BJ (cell line): ENCODE measurements around the gene ZNF322. TPM values are rescaled to one million over a fixed set of nuclear protein-coding genes. Genes with fewer than 3 reads are reported as not detected.

Experiments used
- CTCF ChIA-PET: fragments of 350-600 bp; formaldehyde crosslinking; extraction: SDS; loops from one replicate; lab custom pipeline; 2021; ENCODE audit warnings: antibody characterized with exemption, inconsistent platforms; lab: Yijun Ruan, JAX
- POLR2A ChIA-PET: fragments of 300-600 bp; sonication (Branson Sonifier 250); formaldehyde crosslinking; extraction: SDS; loops from one replicate; lab custom pipeline; 2021; ENCODE audit warnings: antibody characterized with exemption; lab: Charles Lee
- DNase-seq: peaks from one replicate; pipeline ENCODE4 v3.0.0-alpha.2; 2011; ENCODE audit warnings: low read depth
- H3K27me3 ChIP-seq: 2 replicates; pipeline ENCODE4 v1.6.0; 2011; ENCODE audit warnings: low read length; ENCODE audit not compliant: control insufficient read depth, insufficient read depth
- H3K36me3 ChIP-seq: 2 replicates; pipeline ENCODE4 v1.5.1; 2011; ENCODE audit warnings: low read length; ENCODE audit not compliant: control insufficient read depth, insufficient read depth
- H3K4me3 ChIP-seq: 2 replicates; pipeline ENCODE4 v1.5.1; 2011; ENCODE audit warnings: low read depth, mild to moderate bottlenecking, control low read depth, low read length
- CTCF ChIP-seq: IDR thresholded peaks from 2 replicates; pipeline ENCODE4 v1.5.1; 2011; ENCODE audit warnings: low read depth, mild to moderate bottlenecking, control low read depth, inconsistent platforms, low read length, moderate library complexity; ENCODE audit not compliant: insufficient read depth
- polyA plus RNA-seq: library from polyadenylated mRNA; depleted of rRNA; stranded (reverse); fragments of >200 nt; gene quantifications from 2 replicates; pipeline ENCODE4 v1.2.3, GENCODE V29; 2011

ZNF322 gene
- polyA plus RNA-seq, 1 experiment: 13.5 TPM

DNA sequence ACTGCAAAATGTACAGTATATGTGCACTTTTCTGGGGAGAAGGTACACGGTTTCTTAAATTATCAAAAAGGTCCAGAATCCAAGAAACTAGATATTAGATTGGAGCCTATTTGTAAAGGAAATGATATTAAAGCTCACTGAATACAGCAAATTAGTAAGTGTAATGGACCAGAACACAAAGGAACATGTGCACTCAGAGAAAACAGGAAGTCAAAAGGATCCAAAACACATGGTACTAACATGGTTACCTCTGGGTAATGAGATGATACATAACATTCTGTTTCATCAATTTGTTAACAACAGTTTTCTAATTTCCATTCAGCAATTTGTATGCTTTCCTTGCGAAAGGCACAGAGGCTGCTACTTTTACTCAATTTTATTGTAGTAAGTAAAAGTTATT is 18.7 kb downstream of the ZNF322 start:
- no peaks in the 10 kb centered on the region for H3K27me3 ChIP-seq
- no peak for TF ChIP-seq CTCF
- ChIA-PET POLR2A (no interaction called here), CTCF (no interaction called here)
- H3K4me3 ChIP-seq: no peak overlapping the region
- H3K36me3 ChIP-seq: peaks cover 12% of the 10 kb centered on the region
- no peak for DNase-seq

GRCh38 chr6:26629359-26629758 is 30.2 kb downstream of the ZNF322 start:
- H3K36me3 ChIP-seq: 0 out of 2 replicates have a peak, but pooled peaks cover 2% of the 10 kb centered on the region
- DNase-seq: no peak
- ChIA-PET POLR2A (no interaction called here), CTCF (no interaction called here)
- no peak for TF ChIP-seq CTCF
- no peak overlapping the region for H3K4me3 ChIP-seq
- no peaks in the 10 kb centered on the region for H3K27me3 ChIP-seq

GRCh38 chr6:26627843-26628242 is 31.7 kb downstream of the ZNF322 start:
- DNase-seq: no peak
- ChIA-PET CTCF (no interaction called here), POLR2A (no interaction called here)
- no peak for TF ChIP-seq CTCF
- no peak overlapping the region for H3K4me3 ChIP-seq
- no peaks in the 10 kb centered on the region for H3K36me3 ChIP-seq
- H3K27me3 ChIP-seq: no peaks in the 10 kb centered on the region

- ChIA-PET CTCF (interaction anchor here (1.2 kb wide), 1 partner anchor 24 kb away, joined by 3 read pairs; no protein-coding TSS in a partner anchor), POLR2A (no interaction called here)
- no peak for TF ChIP-seq CTCF
These were observed 35.0 kb downstream of the ZNF322 start for GRCh38 chr6:26624557-26624956.

GRCh38 chr6:26623339-26623859 is 36.1 kb downstream of the ZNF322 start:
- CTCF ChIA-PET: no interaction called here
- no peak for DNase-seq
- no peak for TF ChIP-seq CTCF
- no peak overlapping the region for H3K4me3 ChIP-seq
- H3K27me3 ChIP-seq: no peaks in the 10 kb centered on the region
- H3K36me3 ChIP-seq: no peaks in the 10 kb centered on the region
- POLR2A ChIA-PET: no interaction called here

More at GRCh38 chr6:26624557-26624956, 35.0 kb downstream of the ZNF322 start:
- Histone ChIP-seq H3K4me3 (no peak overlapping the region), H3K36me3 (no peaks in the 10 kb centered on the region), H3K27me3 (no peaks in the 10 kb centered on the region)
- no peak for DNase-seq
